COLO829 (cell line): ENCODE results near the gene UBE2L3.
"Not testable (repeated sequence)": the region's sequence is repeated elsewhere in the genome, so short reads cannot be mapped to it uniquely, and the experiment has no call there.

Experiments
- DNase-seq: peaks from one replicate; pipeline ENCODE4 v3.0.0; 2012; ENCODE audit warnings: low spot score

The UBE2L3 gene

DNA sequence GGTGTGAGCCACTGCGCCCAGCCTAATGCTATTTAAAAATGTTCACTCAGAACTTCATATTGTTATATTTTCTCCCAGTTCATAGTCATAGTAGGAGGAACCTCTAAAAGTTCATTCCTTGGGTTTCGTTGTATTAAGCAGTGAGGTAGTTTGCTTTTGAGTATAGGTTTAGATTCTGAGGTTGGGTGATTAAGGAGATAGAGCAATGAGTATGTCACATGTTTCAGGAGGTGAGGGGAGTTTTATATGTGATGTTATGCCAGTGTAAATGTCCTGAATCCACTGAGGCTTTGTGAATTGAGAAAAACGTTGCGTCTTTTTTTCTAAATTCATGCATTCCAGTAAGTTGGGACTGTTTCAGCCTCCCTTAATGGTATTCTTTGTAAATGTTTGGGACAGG, 4.2 kb downstream of the UBE2L3 start:
- DNase-seq: no peak

DNA sequence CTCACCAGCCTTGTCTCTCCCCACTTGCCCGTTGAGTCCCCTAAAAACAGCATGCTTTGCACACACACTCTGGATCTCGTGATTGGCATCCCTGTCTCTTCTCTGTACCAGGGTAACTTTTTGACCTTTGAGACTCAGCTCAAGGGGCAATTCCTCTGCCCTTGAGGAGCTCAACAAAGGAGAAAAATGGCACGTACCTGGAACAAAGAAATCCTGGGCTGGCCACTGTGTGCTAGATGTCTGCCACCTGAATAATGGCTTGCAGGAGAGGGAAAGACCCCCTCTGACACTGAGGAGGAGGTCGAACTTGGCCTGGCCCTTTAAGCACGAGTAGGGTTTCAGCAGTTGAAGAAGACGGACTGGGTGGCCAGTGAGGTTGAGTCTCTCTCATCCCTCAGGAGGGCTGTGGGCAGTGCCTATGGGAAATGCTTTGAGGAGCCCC, 5.8 kb downstream of the UBE2L3 start:
- no peak for DNase-seq

DNA sequence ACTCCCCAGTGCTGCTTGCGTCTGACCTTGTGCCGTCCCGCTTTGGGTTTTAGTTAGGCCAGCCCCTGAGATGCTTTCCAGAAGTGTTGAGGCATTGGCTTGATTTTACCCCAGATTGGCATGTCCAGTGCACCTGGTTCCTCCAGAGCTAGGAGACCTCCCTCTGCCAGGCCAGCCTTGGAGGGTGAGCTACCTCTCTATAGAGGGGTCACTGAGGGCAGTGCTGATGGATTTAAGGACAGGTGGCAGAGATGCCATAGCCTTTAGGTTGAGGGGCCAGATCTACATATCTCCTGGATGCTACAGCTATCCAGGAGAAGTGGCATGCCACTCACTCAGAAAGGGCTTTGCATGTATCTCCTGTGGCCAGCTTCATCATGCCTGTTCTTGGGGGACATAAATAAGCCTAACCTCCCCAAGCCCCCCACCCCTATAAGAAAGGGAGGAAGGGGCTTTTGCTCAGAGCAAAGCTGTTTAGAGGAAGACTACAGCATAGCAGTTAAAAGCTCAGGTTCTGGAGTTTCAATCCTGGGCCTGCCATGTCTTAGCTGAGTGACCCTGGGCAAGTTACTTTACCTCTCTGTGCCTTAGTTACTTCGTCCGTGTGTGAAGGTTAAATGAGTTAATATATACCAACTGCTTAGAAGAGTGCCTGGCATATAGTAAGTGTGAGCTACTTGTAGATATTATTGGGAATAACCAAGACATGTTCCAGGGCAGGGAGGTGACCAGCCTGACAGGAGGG, 6.4 kb downstream of the UBE2L3 start:
- no peak for DNase-seq

DNA sequence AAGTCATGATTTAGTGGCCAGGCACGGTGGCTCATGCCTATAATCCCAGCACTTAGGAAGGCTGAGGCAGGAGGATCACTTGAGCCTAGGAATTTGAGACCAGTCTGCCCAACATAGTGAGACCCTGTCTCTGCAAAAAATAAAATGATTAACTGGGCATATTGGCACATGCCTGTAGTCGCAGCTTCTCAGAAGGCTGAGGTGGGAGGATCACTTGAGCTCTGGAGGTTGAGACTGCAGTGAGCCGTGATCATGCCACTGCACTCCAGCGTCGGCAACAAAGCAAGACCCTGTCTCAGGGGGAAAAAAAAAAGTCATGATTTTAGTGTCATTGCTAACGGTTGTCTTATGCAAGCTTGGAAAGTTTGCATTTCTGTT, 11.9 kb downstream of the UBE2L3 start:
- DNase-seq: no peak

DNA sequence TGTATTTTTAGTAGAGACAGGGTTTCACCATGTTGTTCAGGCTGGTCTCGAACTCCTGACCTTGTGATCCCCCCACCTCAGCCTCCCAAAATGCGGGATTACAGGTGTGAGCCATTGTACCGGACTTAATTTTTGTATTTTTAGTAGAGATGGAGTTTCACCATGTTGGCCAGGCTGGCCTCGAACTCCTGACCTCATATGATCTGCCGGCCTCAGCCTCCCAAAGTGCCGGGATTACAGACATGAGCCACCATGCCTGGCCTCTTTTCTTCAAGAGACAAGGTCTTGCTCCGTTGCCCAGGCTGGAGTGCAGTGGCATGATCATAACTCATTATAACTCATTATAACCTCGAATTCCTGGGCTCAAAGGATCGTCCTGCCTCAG, 13.1 kb downstream of the UBE2L3 start:
- not testable (repeated sequence) for DNase-seq

DNA sequence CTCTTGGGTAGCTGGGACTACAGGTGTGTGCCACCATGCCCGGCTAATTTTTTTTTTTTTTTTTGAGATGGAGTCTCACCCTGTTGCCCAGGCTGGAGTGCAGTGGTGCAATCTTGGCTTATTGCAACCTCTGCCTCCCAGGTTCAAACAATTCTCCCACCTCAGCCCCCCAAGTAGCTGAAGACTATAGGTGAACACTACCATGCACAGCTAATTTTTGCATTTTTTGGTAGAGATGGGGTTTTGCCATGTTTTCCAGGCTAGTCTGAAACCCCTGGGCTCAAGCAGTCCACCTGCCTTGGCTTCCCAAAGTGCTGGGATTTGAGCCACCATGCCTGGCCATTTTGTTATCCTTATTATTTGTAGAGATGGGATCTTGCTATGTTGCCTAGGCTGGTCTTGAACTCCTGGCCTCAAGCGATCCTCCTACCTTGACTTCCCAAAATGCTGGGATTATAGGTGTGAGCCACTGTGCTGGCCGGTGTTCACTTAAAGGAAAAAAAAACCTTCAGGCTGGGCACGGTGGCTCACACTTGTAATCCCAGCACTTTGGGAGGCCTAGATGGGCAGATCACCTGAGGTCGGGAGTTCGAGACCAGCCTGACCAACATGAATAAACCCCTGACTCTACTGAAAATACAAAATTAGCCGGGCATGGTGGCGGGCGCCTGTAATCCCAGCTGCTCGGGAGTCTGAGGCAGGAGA, 13.6 kb downstream of the UBE2L3 start:
- DNase-seq: not testable (repeated sequence)

DNA sequence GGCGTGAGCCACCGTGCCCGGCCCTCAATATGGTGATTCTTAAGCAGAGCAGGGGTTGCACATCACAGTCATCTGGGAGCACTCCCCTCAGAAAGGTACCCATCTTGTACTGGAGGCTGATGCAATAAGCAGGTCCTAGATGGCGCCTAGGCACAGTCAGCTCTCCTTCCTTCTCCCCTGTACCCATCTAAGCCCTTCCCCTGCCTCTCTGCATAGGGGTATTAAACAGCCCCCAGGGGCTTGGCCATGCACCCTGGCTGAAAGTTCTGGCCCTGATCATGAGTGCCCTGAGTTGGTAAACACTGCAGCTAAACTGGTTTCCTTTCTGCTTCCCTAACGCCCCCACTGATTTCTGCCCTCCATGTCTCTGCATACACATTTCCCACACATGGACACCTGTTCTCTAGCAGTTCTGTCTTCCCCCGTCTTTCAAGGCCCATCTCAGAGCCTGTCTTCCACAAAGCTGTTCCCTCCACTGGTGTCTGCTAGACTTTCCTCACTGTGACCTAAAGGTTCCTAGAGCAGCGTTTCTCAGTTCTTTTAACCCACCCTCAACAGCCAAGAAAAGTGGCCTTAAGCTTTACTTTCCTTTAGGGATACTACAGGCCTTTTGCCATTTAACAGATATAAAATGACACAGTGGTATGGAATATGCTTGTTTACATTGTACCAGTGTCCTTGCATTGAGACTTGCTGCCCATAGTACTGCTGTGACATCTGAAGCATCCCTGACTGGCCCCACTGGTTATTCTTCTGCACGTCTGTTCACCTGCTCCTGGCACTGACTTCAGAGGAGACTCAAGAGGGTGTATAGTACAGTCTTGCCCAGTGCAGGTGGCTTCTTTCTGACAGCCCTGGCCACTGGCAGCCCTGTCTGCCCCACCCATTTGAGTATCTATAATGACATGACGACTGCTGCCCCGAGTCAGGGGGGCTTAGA, 15.6 kb downstream of the UBE2L3 start:
- DNase-seq: no peak

DNA sequence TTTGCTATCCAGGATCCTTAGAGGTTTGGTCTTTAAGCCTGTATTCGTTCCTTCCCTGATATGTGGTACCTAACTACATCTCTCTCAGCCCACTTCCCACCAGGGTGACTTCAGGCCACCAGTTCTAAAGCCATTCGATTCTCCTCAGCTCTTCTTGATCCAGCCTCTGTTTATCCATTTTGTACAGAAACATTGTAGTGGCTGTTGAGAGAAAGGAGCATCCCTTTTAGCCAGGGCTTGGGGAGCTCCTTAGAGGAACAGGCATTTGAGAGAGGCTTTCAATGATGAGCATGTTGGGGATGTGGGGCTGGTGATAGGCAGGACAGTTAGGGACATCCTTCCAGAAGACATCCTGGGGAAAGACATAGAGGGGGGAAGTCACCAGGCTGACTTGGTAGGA, 17.9 kb downstream of the UBE2L3 start:
- DNase-seq: no peak

DNA sequence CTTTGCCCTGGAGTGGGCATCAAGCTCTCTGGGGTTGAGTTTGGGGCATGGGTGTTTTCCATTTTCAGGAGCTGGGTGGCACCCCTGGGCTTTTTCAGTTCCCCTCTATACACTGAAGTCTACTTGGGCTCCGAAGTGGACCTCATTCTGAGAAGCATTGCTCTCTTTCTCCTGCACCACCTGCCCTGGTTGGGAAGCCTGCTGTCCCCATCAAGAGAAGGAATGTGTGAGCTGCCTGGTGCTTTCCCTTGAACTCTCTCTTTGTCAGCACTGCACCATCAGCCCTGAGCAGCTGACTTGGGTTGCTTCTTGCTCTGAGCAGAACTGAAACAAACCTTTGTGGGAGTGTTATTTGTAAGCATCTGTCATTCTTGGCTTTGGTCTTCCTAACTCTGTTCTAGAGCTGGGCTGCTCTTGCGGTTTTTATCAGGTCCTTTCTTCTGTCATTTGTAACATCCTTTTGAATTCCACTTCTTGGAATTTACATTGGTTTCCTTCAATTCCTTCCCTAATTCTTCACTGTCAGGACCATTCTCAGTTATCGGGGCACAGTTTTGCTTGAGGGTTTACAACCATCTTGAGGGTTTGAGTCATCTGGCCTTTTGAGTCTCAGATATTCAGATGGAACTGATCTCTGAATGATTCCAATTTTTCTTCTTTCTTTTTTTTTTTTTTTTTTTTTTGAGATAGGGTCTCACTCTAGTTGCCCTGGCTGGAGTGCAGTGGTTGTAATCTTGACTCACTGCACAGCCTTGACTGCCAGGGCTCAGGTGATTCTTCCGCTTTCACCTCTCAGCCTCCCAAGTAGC, 20.5 kb downstream of the UBE2L3 start:
- peak; percentile 76 for DNase-seq

DNA sequence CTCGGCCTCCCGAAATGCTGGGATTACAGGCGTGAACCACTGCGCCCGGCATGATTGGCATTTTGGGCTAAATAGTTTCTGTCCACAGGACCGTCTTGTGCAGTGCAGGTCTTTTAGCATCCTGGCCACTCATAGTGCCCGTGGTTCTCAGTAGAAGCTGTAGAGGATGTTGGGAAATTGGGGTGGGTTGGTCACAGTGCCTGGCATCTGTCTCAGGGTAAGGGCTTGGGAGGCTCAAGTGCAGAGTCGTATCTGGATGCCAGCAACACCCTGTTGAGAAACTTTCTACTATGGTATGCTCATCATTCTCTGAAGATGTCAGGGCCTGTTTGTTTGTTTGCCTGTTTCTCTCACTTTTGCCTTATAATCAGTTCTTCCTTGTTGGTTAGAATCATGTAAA, 21.9 kb downstream of the UBE2L3 start:
- DNase-seq: no peak

DNA sequence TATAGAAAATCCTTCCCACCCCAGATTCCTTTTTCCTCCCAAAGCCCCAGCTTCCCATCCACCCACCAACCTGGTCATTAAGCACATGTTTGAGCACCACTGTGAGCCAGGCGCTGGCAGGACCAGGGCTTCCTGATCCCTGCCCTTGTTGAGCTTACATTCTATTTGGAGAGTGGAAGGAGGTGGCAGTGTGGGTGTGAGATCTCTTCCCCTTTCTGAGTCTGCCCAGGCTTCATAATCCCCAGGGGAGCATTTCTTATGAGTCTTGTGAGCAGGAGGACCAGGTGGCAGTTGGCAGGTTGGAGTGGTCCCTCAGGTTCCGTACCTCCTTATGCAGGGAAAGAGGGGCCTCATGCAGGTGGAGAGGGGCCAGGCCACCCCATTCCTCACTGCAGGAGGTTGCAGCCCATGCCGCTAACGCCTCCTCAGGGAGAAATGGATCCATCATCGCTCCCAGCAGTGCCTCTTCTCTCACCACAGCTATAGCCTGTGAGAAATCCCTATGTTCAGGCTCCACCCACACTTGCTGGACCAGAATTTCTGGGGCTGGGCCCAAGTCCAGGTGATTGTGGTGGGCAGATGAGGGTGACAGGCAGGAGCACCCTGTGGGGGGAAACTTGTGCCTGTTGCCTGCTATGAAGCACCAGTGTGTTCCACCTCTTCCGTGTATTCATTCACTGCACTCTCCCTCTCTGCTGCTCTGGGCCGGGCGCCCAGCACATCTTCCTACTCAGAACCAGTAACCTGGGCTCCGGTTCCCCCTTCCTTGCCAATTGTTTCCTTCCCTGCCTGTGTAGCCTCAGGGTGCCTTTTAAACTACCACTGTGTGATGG, 23.5 kb downstream of the UBE2L3 start:
- DNase-seq: no peak

DNA sequence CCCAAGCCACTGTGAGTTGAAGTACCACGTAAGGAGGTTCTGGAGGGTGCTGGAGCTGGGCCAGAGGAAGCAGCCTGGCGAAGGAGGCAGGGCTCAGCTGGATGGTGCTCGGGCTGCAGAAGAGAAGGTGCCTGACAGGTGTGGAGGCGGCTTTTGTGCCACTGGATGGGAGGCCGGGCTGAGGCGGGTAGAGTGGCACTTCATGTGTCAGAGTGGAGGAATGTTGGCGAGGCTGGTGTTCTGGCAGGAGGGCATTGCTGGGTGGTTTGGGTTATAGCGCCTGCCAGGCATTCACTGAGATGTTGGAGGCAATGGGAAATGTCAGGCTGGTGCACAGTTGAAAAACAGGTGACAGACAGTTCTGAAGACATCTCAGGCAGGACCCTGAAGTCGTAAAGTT, 24.2 kb downstream of the UBE2L3 start:
- no peak for DNase-seq

DNA sequence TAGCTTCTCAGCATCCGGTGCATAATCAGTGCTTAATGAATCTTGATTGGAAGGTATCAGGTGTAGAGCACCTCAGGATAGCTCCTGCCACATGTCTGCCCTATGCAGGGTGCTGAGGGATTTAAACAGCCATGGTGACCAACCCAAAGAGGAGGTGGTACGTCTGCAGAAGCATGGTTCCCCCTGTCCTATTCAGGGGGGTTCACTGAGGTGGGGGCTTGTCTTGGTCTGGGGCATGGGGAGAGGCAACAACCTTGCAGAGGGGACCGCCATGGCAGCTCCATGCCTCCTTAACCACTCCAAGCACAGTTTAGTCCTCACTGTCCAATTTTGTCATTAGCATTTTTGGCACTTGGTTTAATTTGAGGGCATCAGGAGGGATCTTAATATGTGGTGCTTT, 24.9 kb downstream of the UBE2L3 start:
- no peak for DNase-seq

DNA sequence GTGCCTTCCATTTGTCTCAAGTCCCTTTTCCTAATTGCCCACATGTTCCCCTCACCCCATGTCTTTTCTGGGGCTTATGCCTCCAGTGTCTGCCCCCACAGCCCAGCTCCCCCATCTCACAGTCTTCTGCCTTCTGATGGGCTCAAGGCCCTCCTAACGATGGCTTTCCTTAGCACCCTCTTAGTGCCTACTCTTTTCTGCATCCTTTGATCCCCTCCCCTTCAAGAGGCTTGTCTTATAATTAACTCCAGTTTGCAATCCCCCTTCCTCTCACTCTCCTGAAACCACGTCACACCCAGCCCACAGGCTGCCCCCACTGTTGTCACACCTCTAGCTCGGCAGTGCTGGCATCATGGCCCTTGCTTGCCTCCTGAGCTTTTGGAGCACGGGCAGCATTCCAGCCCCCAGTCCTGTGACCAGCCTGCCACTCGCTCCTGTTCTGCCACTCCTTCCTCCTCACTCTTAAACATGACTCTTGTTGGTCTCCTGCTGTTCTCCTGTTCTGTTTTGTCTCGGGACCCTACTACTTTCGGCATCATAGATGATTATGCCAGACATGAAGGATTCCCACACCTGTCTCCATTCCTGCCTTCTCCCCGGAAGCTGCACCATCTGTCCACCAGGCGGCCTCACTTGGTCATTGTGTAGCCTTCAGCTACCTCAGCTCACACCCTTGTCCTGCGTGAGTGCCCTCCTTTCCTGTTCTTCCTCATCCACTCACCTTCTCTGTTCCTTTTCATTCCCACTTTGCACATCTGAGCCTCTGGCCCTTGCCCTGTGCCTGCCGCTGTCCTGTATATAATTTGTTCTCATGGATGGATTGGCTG, 26.1 kb downstream of the UBE2L3 start:
- DNase-seq: no peak

DNA sequence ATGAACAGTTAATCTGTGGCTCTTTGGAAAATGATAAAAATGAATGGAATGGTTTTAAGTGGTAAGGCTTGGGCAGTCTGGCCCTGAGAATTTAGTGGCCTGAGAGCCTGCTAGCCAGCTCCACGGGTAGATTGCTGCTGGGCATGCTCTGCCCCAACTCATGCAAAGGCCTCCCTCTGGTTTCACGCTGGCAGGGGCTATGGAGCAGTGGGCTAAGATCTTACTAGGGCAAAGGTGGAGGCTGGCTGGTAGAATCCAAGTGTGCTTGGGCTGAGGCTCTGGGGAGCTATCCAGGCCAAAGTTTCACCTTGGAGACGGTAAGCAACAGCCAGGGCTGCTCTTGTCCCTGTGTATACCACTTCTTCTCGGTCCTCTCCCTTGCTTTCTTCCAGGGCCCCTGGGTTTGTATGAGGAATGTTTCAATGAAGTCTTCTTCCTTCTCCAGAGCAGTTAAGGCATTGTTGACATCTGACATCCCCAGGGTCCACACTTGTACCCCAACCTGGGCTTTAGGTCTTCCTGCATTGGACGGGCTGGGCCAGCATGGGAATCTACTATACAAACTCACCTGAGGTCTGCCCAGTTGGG, 27.4 kb downstream of the UBE2L3 start:
- DNase-seq: no peak

DNA sequence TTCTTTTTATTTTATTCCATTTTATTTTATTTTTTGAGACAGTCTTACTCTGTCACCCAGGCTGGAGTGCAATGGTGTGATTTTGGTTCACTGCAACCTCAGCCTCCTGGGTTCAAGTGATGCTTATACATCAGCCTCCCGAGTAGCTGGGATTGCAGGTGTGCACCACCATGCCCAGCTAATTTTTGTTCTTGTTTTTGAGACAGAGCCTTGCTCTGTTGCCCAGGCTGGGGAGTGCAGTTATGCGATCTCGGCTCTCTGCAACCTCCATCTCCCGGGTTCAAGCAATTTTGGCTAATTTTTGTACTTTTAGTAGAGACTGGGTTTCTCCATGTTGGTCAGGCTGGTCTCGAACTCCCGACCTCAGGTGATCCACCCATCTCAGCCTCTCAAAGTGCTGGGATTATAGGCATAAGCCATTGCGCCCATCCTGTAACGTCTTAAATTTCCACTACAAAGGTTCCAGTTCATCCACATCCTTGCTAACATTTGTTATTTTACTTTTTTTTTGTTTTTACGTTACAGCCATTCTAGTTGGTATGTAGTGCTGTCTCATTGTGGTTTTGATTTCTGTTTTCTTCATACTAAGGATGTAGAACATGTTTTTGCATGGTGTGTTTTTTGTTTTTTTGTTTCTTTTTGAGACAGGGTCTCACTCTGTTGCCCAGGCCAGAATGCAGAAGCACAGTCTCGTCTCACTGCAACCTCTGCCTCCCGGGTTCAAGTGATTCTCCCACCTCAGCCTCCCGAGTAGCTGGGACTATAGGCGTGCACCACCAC, 29.0 kb downstream of the UBE2L3 start:
- DNase-seq: not testable (repeated sequence)

DNA sequence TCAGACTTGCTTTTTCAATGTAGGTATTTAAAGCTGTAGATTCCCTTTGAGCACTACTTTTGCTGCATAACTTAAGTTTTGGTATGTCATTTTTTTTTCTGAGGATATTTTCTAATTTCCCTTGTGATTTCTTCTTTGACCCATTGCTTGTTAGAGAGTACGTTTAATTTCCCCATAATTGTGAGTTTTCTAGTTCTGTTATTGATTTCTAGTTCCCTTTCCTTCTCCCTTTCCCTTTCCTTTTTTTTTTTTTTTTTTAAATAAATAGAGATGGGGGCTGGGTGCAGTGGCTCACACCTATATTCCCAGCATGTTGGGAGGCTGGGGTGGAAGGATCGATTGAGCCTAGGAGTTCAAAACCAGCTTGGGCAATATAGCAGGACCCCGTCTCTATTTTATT, 30.8 kb downstream of the UBE2L3 start:
- DNase-seq: no peak

DNA sequence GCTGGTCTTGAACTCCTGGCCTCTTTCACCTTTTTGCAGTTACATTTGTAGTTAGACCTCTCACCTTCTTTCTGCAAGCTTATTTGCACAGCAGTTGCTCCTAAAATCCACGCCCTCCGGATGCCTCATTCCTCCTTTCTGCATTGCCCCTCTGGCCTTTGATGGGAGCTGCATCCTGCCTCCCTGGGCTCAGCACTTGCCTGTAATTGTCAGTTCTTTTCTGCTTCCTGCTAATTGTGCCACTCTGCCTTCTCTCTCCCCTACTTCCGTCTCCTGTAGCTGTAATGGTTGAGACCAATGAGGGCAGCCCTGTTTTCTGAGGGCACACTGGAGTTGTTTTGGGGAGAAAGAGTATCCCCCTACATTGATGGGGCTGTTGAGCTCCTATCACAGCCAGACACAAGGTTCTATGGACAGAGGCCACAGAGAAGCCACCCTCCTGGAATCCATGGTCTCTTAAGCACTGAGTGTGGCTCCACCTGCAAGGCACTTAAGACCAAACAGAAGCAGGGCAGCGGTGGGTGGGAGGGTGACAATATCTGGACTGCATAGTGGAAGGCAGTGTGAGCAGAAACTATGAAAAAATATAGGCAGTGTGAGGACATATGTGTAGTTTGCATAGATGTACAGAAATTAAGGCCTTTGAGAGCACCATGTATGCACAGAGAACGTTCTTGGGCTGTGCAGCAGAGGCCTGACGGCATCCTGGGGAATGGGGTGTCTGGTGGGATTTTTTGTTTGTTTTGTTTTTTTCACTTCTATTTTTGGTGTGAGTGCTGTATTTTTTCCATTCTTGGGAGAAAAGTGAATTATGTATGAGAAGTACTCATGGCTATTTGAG, 31.8 kb downstream of the UBE2L3 start:
- DNase-seq: no peak
